HepG2 (cell line): ENCODE measurements around the gene PHACTR3. TPM values are rescaled to one million over a fixed set of nuclear protein-coding genes. Genes with fewer than 3 reads are reported as not detected.

Experiments
- ATAC-seq: fragments of 200-7000 bp; cut with Tn5 transposase; 3 replicates; pipeline ENCODE4 v1.9.1; 2020; ENCODE audit warnings: mild to moderate bottlenecking, moderate library complexity
- BruUV-seq: library from RNA; stranded (reverse); fragments of 400-500 nt; replicated peaks from 2 replicates; lab custom pipeline; 2021; lab: Mats Ljungman, UMichigan
- CTCF ChIA-PET: fragments of 300-600 bp; formaldehyde crosslinking; extraction: SDS; loops from one replicate; lab custom pipeline; 2021; ENCODE audit warnings: low total read pairs, inconsistent platforms, low intra/inter-chr PET ratio; lab: Yijun Ruan, JAX
- POLR2A ChIA-PET: fragments of 350-600 bp; sonication (Branson Sonifier 250); formaldehyde crosslinking; loops from one replicate; lab custom pipeline; 2020; ENCODE audit warnings: antibody characterized with exemption, inconsistent platforms; lab: Yijun Ruan, JAX
- DNase-seq: peaks from one replicate; pipeline ENCODE4 v3.0.0-alpha.2; 2015; ENCODE audit warnings: low spot score
- FAIRE-seq: peaks from 3 replicates; lab custom pipeline; 2011; peaks lifted over from hg19 to GRCh38; lab: Jason Lieb, UNC
- H2AFZ ChIP-seq: one replicate; pipeline ENCODE4 v1.6.1; 2011; ENCODE audit warnings: low read length, inconsistent platforms
- H3K27ac ChIP-seq: fragments of 300-600 bp; 3 replicates; pipeline ENCODE4 v1.8.0; 2011; ENCODE audit warnings: mixed run types, mild to moderate bottlenecking, mixed read lengths, low read length, inconsistent platforms; ENCODE audit not compliant: insufficient read depth; ENCODE audit errors: extremely low read length
- H3K27me3 ChIP-seq, 2 experiments: fragments of 200-600 bp in 1 of 2; 2 replicates in 1 of 2; 3 replicates in 1 of 2; pipeline versions ENCODE4 v1.6.0 to v1.8.0; 2011; ENCODE audit warnings: low read length in 2 of 2, mild to moderate bottlenecking in 2 of 2, moderate library complexity in 2 of 2, inconsistent platforms in 1 of 2; ENCODE audit not compliant: insufficient read depth in 2 of 2, control insufficient read depth in 1 of 2
- H3K36me3 ChIP-seq, 2 experiments: fragments of 200-600 bp in 1 of 2; replicated peaks in 1 of 2; 2 replicates in 1 of 2; 3 replicates in 1 of 2; pipeline versions ENCODE4 v1.5.1 to v1.8.0; 2011; ENCODE audit warnings: low read length in 2 of 2, inconsistent platforms in 1 of 2; ENCODE audit not compliant: insufficient read depth in 2 of 2, control insufficient read depth in 1 of 2
- H3K4me1 ChIP-seq: 2 replicates; pipeline ENCODE4 v1.5.1; 2012; ENCODE audit warnings: low read length, inconsistent platforms; ENCODE audit not compliant: insufficient read depth
- H3K4me2 ChIP-seq: 2 replicates; pipeline ENCODE4 v1.6.0; 2011; ENCODE audit warnings: low read depth, low read length, inconsistent platforms
- H3K4me3 ChIP-seq, 3 experiments: fragments of 200-600 bp in 1 of 3; sonication (generic), shearing (Covaris generic) in 1 of 3; replicated peaks in 1 of 3; 2 replicates each; pipeline ENCODE4 v1.5.1; 2011 to 2016; ENCODE audit warnings: low read length in 3 of 3, inconsistent platforms in 2 of 3, low read depth in 2 of 3, mild to moderate bottlenecking in 2 of 3, control low read depth in 1 of 3, mixed read lengths in 1 of 3; ENCODE audit not compliant: insufficient read depth in 1 of 3
- H3K79me2 ChIP-seq: one replicate; pipeline ENCODE4 v1.6.1; 2011; ENCODE audit warnings: low read length, inconsistent platforms; ENCODE audit not compliant: insufficient read depth
- H3K9ac ChIP-seq: 2 replicates; pipeline ENCODE4 v1.6.0; 2011; ENCODE audit warnings: mild to moderate bottlenecking, low read depth, low read length, inconsistent platforms; ENCODE audit not compliant: insufficient read depth
- H3K9me3 ChIP-seq: 2 replicates; pipeline ENCODE4 v1.5.1; 2012; ENCODE audit warnings: mild to moderate bottlenecking, low read length
- H4K20me1 ChIP-seq: 2 replicates; pipeline ENCODE4 v1.6.0; 2011; ENCODE audit warnings: inconsistent platforms, mild to moderate bottlenecking, low read length, moderate library complexity; ENCODE audit not compliant: insufficient read depth
- AKAP8 ChIP-seq: sonication (generic); formaldehyde crosslinking; IDR thresholded peaks from 2 replicates; pipeline ENCODE4 v1.5.1; 2020; ENCODE audit warnings: mild to moderate bottlenecking, missing genetic modification reagents
- CC2D1A ChIP-seq: sonication (generic); formaldehyde crosslinking; IDR thresholded peaks from 2 replicates; pipeline ENCODE4 v1.8.1; 2023; ENCODE audit warnings: mild to moderate bottlenecking, missing genetic modification reagents
- EZH2 ChIP-seq: conservative IDR thresholded peaks from 2 replicates; pipeline ENCODE4 v1.6.1; 2012; ENCODE audit warnings: mild to moderate bottlenecking, low read depth, low read length, moderate library complexity
- ZNF768 ChIP-seq: sonication (generic); formaldehyde crosslinking; IDR thresholded peaks from 2 replicates; pipeline ENCODE4 v1.4.0; 2020; ENCODE audit warnings: missing genetic modification reagents
- WGBS: methylation state at CpG from one replicate; pipeline ENCODE4 v1.1.6; 2017; ENCODE audit warnings: low lambda C conversion rate; 5-methylcytosine and 5-hydroxymethylcytosine counted together
- in situ Hi-C: cut with HindIII; loops from 2 replicates; pipeline ENCODE4 v1.10.0; 2017; ENCODE audit warnings: low pct_unique_long_range_greater_than_20kb; ENCODE audit not compliant: extremely low pct_ligation_motif_present
- intact Hi-C: fragments of 100-400 bp; cut with micrococcal nuclease; formaldehyde crosslinking; loops from one replicate; pipeline ENCODE4 v1.10.0; 2022; ENCODE audit not compliant: unreplicated experiment
- polyA plus RNA-seq, 8 experiments: library from polyadenylated mRNA; depleted of rRNA in 3 of 8; stranded (reverse) in 7 of 8; unstranded in 1 of 8; fragments of >200 nt; fragmentation: Illumina TruSeq in 4 of 8; extraction: Trizol in 4 of 8; gene quantifications; 2 replicates each; pipeline versions ENCODE4 v1.2.1 to v1.2.3, GENCODE V29; 2011 to 2016; ENCODE audit warnings: low read depth in 4 of 8, missing spikeins in 1 of 8, mixed read lengths in 1 of 8; ENCODE audit not compliant: insufficient read depth in 1 of 8
- total RNA-seq, 5 experiments: library from RNA; depleted of rRNA; stranded (reverse); fragments of >200 nt; fragmentation: Illumina TruSeq; extraction: Trizol; gene quantifications; 2 replicates each; pipeline ENCODE4 v1.2.3, GENCODE V29; 2016; ENCODE audit warnings: low read depth in 1 of 5

The PHACTR3 gene
- total and polyA plus RNA-seq, 2 of the 13 experiments (the other 11 are each of a cell fraction or from before 2014, with no cell fraction given), result not detected

DNA sequence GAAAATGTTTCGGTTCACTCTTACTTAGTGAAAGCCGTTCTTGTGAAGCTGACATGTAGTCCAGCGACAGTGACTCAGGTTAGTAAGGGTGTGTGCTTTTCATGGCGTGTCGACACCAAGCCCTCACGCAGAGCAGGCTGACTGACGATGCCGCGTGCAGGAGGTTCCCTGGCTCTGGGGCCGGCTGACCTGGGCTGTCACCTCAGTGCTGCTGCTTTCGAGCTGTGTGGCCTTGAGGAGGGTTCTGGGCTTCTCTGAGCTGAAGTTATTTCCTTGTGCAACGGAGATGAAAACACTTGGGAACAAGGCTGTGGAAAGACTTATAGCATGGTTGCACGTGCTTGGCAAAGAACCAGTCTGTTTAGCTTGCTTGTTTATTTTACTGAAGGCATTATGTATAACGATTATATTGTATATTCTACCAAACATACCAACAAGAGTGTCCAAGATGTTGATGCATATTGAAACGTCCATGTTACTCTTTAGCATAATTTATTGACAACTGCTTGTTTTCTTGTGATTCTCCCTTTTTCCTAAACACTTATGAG lies 59.2 kb downstream of the PHACTR3 start:
- DNase-seq (no peak), ATAC-seq (no peak), FAIRE-seq (no peak)
- H3K4me2 ChIP-seq, result no peak overlapping the region
- H3K4me3 ChIP-seq, result no peak overlapping the region
- WGBS, result 30% methylated on average over 15 of the region's 15 CpGs
- no peak overlapping the region for H2AFZ ChIP-seq
- no peaks in the 10 kb centered on the region for H3K79me2 ChIP-seq
- ChIA-PET CTCF (no interaction called here), POLR2A (no interaction called here)
- no peaks in the 10 kb centered on the region for H3K4me1 ChIP-seq
- H3K27ac ChIP-seq, result no peak overlapping the region
- H3K36me3 ChIP-seq, result no peaks in the 10 kb centered on the region
- TF ChIP-seq CC2D1A (CRISPR knock-in tag) (no peak), ZNF768 (CRISPR knock-in tag) (peak; percentile 71)
- peaks cover 7 to 68% of the 10 kb centered on the region in 2 experiments; a peak in 4 of 5 replicates for H3K27me3 ChIP-seq
- BruUV-seq, result no TSS peak
- peaks cover 14% of the 10 kb centered on the region for H3K9me3 ChIP-seq
- in situ Hi-C loops, result no loop called here
- intact Hi-C loops, result no loop called here
- no peaks in the 10 kb centered on the region for H4K20me1 ChIP-seq
- no peak overlapping the region for H3K9ac ChIP-seq

DNA sequence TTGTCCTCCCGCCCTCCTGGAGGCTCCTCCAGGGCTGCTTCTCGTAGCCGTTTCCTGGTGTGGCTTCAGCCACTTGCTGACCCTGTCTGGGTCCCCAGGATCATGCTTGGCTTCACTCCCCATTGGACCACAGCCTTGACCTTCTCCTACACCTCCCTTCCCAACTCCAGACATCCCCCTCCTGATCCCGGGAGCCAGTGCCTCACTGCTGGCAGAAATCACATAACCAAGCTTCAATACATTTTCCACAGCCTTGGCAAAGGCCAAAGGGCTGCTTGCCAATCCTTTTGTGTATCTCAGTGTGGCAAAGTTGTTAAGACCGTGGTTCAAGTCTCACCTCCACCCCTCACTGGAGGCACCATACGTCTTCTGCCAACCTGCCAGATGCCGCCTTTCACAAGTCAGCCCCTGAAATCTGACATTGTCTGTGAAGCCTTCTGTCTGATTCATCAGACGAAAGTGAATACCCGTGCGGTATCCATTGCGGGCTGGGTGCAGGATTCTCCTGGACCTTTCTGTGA lies 60.1 kb downstream of the PHACTR3 start:
- H4K20me1 ChIP-seq, result no peaks in the 10 kb centered on the region
- H3K36me3 ChIP-seq, result no peaks in the 10 kb centered on the region
- H2AFZ ChIP-seq, result no peak overlapping the region
- peaks cover 7 to 74% of the 10 kb centered on the region in 2 experiments; a peak in 4 of 5 replicates for H3K27me3 ChIP-seq
- peaks cover 5% of the 10 kb centered on the region; the same call in 1 of the 2 replicates for H3K9me3 ChIP-seq
- no peaks in the 10 kb centered on the region for H3K4me1 ChIP-seq
- DNase-seq (no peak), FAIRE-seq (no peak), ATAC-seq (no peak)
- H3K4me2 ChIP-seq, result no peak overlapping the region
- no peak overlapping the region for H3K27ac ChIP-seq
- ChIA-PET CTCF (no interaction called here), POLR2A (no interaction called here)
- WGBS, result 19% methylated on average over 11 of the region's 11 CpGs
- no peak overlapping the region for H3K9ac ChIP-seq
- intact Hi-C loops, result no loop called here
- H3K4me3 ChIP-seq, result no peak overlapping the region
- no peaks in the 10 kb centered on the region for H3K79me2 ChIP-seq
- no TSS peak for BruUV-seq
- in situ Hi-C loops, result no loop called here
- TF ChIP-seq EZH2, result 0 out of 2 replicates have a peak, but pooled peaks have one; percentile 62
- TF ChIP-seq AKAP8 (CRISPR knock-in tag), result no peak
